ENCODE data around the gene SYNE1.
"Not testable (repeated sequence)": the region's sequence is repeated elsewhere in the genome, so short reads cannot be mapped to it uniquely, and the experiment has no call there.

Gene SYNE1

DNA sequence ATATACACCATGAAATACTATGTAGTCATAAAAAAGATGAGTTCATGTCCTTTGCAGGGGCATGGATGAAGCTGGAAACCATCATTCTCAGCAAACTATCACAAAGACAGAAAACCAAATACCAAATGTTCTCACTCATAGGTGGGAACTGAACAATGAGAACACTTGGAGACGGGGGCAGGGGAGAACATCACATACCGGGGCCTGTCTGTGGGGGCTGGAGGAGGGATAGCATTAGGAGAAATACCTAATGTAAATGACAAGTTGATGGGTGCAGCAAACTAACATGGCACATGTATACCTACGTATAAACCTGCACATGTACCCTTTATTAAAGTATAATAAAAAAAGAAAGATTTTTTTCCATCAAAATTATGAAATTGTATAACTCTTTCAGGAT is 22.4 kb downstream of the SYNE1 start:
- DNase-seq (ENCODE audit: low spot score): not testable (repeated sequence)

DNA sequence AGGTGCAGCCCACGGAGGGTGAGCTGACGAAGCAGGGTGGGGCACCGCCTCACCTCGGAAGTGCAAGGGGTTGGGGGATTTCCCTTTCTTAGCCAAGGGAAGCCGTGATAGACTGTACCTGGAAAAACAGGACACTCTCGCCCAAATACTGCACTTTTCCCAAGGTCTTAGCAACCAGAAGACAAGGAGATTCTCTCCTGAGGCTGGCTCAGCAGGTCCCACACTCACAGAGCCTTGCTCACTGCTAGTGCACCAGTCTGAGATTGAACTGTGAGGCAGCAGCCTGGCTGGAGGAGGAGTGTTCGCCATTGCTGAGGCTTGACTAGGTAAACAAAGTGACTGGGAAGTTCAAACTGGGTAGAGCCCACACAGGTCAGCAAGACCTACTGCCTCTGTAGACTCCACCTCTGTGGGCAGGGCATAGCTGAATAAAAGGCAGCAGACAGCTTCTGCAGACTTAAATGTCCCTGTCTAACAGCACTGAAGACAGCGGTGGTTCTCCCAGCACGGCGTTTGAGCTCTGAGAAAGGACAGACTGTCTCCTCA is 28.0 kb downstream of the SYNE1 start:
- no peak for DNase-seq (ENCODE audit: low spot score)

DNA sequence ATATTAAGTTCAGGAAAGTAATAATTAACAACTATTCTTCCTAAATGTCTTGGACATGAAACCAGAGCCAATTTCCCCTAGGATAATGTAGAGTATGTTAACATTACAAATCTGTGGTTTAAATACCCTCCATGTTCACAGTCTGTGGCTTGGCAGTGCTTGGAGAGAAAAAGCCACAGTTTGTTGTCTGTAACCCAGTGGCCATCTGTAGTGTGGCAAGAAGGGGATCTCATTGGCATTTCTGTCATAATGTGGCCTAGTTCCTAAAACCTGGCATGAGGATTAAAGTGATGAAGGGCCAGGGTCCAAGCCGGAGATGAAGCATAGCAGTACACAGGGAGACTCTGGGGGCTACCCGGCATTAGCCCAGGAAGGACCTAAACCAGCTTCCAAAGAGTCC is 31.2 kb downstream of the SYNE1 start:
- DNase-seq (ENCODE audit: low spot score): no peak

- no peak for DNase-seq (ENCODE audit: low spot score)
Measured at GRCh38 chr6:152605342-152605741, 31.8 kb downstream of the SYNE1 start.

DNA sequence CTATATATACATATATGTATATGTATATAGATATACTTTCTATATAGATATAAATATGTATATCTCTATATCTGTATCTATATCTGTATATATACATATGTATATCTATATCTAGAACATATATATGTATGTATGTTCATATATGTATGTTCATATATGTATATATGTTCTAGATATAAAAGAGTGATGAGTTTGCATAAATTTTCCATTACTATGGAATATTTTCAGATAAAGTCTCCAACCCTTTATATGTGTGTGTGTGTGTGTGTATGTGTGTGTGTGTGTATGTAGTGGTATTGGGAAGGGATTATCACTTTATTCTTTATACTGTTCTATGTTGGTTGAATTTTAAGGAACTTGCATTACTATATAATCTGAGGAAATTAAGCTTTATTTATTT is 33.3 kb downstream of the SYNE1 start:
- no peak for DNase-seq (ENCODE audit: low spot score)

- no peak for DNase-seq (ENCODE audit: low spot score)
Measured at GRCh38 chr6:152600022-152600421, 37.1 kb downstream of the SYNE1 start.

DNA sequence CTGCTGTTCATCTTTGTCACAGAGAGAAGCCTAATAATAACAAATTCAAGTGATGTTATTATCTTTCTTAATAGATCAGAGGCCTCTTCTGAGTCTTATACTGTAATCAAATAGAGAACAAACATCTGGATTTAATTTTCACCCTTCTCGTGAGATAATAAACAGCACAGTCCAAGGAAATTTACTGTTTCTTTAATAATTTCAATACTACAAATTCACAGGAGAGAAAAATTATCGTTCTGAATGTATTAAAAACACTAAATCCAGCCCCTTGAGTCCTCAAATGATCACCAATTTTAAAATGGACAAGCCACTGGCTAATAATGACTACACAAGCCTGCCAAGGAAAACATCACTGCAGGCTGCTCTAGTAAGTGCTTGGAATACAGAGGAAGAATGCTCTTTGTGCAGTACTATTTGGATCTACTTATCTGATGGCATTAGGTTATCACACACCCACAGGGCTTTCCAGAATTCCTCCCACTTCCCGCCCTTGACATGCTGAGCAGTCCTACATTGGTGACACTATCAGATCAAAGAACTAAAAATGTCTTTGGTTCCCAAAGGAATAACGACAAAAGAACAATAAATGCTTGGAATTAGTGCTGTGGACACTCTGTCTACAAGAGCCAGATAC is 38.1 kb downstream of the SYNE1 start:
- DNase-seq (ENCODE audit: low spot score): no peak

- no peak for DNase-seq (ENCODE audit: low spot score)
Measured at GRCh38 chr6:152598421-152598820, 38.7 kb downstream of the SYNE1 start.

- no peak for DNase-seq (ENCODE audit: low spot score)
Measured at GRCh38 chr6:152596726-152597125, 40.4 kb downstream of the SYNE1 start.

GRCh38 chr6:152595499-152595898 is 41.7 kb downstream of the SYNE1 start:
- no peak for DNase-seq (ENCODE audit: low spot score)

DNA sequence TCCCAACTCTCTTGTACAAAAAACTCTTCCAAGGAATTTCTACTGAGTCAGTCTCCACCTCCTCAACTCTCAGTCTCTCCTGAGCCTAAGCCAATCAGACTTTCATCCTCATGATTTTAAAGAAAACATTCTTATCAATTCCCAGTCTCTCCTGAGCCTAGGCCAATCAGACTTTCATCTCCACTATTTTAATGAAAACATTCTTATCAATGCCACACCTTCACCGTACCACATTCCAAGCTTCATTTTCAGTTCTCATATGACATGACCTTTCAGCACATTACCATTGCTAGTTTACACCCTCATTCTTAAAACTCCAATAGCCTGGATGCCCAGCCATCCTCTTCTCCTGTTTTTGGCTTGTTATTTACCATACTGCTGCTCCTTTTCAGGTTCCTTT is 42.5 kb downstream of the SYNE1 start:
- DNase-seq (ENCODE audit: low spot score): no peak

DNA sequence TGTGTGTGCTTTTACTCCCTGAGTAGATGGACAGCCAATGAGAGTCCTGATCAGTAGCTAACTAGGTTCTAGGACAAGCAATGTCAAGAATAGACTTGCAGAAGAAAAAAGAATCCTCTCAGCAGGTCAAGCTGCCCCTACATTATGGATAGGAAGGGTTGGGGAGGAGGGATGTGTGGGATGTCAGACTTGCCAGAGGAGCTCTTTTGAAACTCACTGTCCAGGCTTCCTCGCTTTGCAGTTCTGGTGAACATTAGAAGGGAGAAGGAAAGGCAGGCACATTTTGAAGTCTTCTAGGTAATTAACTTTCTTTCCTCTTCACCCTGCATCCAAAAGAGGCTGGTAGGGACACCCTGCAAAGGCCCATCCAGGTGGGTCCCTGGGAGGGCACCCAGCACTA is 48.7 kb downstream of the SYNE1 start:
- no peak for DNase-seq (ENCODE audit: low spot score)

DNA sequence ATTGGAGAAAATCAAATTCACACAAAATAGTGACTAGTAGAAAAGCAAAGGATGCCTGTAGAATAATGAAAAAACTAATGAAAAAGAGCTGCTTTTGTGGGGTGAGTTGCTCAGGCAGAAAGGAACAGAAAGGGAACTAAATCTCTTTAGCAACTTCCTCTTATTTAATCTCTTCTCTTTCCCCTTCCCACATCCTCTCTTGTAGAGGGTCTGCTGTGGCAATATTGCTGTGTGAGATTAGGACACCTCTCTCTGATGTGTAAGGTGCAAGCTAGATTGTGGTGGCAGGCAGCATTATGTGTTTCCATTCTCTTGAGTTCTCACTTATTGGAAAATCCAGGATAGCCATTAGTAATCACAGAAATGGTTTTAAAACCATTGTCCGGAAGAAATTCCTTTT is 49.7 kb downstream of the SYNE1 start:
- no peak for DNase-seq (ENCODE audit: low spot score)

DNA sequence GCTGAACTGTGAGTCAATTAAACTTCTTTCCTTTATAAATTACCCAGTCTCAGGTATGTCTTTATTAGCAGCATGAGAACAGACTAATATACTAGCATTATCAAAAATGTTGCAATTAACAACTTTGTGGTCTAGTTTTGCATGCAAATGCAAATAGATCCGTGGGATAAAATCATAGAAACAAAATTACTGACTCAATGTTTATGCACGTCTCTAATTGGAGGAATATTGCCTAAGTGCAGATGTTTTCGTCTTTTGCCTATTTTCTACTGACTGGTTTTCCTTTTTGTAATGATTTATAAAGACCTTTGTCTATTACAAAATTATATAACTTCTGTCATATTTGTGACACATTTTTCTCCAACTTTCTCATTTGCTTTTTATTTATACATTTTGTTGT is 51.9 kb downstream of the SYNE1 start:
- no peak for DNase-seq (ENCODE audit: low spot score)

DNA sequence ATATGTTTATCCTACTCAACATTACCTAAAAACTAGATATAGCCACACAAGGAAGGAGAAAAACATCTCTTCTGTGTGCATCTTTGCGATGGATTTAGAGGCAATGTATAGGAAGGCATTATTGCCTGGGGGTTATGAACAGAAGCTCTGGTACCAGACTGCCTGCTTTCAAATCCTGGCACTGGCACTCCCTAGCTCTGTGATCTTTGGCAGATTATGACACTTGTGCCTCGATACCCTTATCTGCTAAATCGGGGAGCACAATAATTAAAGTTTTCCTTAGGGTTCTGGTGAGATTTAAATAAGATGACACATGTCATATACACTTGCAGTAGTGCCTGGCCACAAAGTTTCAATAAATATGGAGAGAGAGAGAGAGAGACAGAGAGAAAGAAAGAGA is 53.3 kb downstream of the SYNE1 start:
- DNase-seq (ENCODE audit: low spot score): no peak

GRCh38 chr6:152576525-152576924 is 60.6 kb downstream of the SYNE1 start:
- no peak for DNase-seq (ENCODE audit: low spot score)

- peak; percentile 14 for DNase-seq (ENCODE audit: low spot score)
Measured at GRCh38 chr6:152575621-152576150, 61.5 kb downstream of the SYNE1 start.

DNA sequence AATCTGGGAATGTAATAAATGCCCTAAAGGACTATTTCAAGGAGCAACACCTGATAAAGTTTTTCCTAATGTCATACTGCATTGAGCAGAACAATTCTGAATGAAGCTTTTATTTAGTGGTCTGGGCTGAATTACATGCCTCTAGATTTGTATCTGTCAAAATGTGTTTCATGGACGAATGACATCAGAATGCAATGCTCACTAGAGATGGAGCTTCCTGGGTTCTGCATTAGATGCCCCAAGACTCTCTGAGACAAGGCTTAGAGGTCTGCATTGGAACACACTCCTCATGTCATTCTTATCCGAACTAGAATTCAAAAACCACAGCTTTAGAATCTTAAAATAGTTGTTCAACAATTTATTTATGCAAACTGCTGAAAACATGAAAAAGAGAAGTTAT is 62.0 kb downstream of the SYNE1 start:
- no peak for DNase-seq (ENCODE audit: low spot score)

DNA sequence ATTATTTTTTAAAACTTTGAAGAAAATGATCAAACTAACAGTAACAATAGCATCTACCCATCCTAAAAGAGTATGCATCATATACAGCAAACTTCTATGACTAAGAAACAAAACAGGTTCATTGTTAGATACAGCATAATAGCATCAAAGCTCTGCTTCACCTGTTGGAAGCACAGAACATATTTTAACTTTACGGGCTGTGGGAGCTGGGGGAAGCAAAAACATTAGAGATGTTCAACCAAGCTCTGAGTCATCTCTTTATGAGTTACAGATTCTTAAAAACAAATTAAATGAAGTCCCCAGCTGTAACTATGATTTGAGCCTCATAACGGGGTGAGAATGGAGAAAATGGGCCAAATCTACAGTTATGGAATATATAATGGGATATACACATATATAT is 63.4 kb downstream of the SYNE1 start:
- DNase-seq (ENCODE audit: low spot score): no peak

DNA sequence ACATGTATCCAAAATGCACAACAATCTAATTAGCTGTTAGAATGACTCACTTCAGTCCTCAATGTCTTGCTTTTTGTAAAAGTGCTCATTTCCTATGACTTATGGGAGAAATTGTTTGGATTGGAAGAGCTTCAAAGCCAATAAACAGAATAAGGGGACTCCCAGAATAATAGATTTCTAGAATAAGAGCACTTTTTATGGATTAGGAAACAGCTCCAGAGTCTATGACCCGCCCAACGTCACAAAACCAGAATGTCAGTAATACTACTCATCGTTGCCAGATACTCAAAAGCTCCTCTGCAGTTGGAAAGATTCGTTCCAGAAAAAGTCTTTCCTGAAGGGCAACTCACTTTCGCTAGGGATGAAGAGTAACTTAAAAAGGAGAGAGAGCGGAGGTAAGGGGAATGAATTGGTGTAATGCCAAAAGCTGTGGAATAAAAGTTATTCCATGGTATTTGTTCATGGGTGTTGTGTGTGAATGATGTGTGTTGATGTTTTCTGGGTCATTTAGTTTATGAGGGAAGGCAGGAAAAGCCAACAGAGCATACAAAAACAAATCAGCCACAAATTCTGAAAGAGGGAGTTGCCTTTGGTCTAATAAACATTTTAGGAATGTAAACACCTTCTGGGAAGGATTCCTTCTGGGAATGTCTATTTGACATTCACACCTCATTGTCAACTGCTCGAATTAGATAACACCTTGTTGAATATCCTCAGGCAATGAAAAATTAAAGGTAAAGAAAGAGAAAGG is 64.6 kb downstream of the SYNE1 start:
- no peak for DNase-seq (ENCODE audit: low spot score)

- no peak for DNase-seq (ENCODE audit: low spot score)
Measured at GRCh38 chr6:152571943-152572337, 65.2 kb downstream of the SYNE1 start.

- DNase-seq (ENCODE audit: low spot score): no peak
Measured at GRCh38 chr6:152571089-152571488, 66.1 kb downstream of the SYNE1 start.

GRCh38 chr6:152566103-152566875 is 70.9 kb downstream of the SYNE1 start:
- DNase-seq (ENCODE audit: low spot score): no peak
